ENCODE measurements around the gene PRKG1. TPM values are rescaled to one million over a fixed set of nuclear protein-coding genes. Genes with fewer than 3 reads are reported as not detected.

The PRKG1 gene
- total and polyA plus RNA-seq, 2 donors (not counting 1 experiment from before 2014, with no cell fraction given), result not detected

- no peak overlapping the region for H3K4me3 ChIP-seq (ENCODE audit: control extremely low read depth in 1 of 5, extremely low read depth in 1 of 5, insufficient read depth in 1 of 5, low read depth in 2 of 5, low read length in 4 of 5)
- H3K9me3 ChIP-seq (ENCODE audit: control extremely low read depth in 1 of 3, control insufficient read depth in 2 of 3, insufficient read depth in 1 of 3, low read length in 2 of 3), result peaks cover 0 to 4% (median 0%) of the 10 kb centered on the region in 3 donors
- intact Hi-C loops (cut with micrococcal nuclease), result no loop called here
- H3K9ac ChIP-seq (ENCODE audit: low read length), result no peak overlapping the region
- no peak overlapping the region for H2AFZ ChIP-seq (ENCODE audit: insufficient read depth, low read depth, low read length, poor library complexity, severe bottlenecking)
- no peak for TF ChIP-seq EZH2 (IDR thresholded peaks at IDR 0.05; ENCODE audit: borderline replicate concordance, insufficient read depth, low read depth, low read length, poor library complexity, severe bottlenecking)
- no peak for TF ChIP-seq CTCF (IDR thresholded peaks at IDR 0.05)
- H3K36me3 ChIP-seq (replicated peaks in 1 of 2; ENCODE audit: control extremely low read depth in 1 of 2, control insufficient read depth in 1 of 2, extremely low read depth in 1 of 2, insufficient read depth in 2 of 2, low read length in 1 of 2), result no peaks in the 10 kb centered on the region
- no peak overlapping the region for H3K27ac Mint-ChIP-seq
- H3K4me3 Mint-ChIP-seq, result no peak overlapping the region
- H3K4me1 Mint-ChIP-seq, result no peaks in the 10 kb centered on the region
- ATAC-seq (ENCODE audit: low read depth) (no peak), DNase-seq (no peak)
- peaks cover 5% of the 10 kb centered on the region for H3K9me3 Mint-ChIP-seq (ENCODE audit: insufficient read depth)
- ChIA-PET CTCF (no interaction called here), POLR2A (no interaction called here)
- no peaks in the 10 kb centered on the region for H3K79me2 ChIP-seq (ENCODE audit: control insufficient read depth, insufficient read depth, low read length)
- no peaks in the 10 kb centered on the region for H3K27me3 ChIP-seq (replicated peaks in 1 of 4; ENCODE audit: control extremely low read depth in 1 of 4, control insufficient read depth in 3 of 4, insufficient read depth in 4 of 4, low read length in 3 of 4)
- no peak overlapping the region for H3K4me2 ChIP-seq (replicated peaks; ENCODE audit: low read depth, low read length, poor library complexity, severe bottlenecking)
- 100% methylated on average over 1 of the region's 1 CpG for WGBS (ENCODE audit: insufficient coverage)
- H3K27ac ChIP-seq (ENCODE audit: low read length in 2 of 2), result no peak overlapping the region
- H3K4me1 ChIP-seq (ENCODE audit: control insufficient read depth in 2 of 2, insufficient read depth in 2 of 2, low read length in 2 of 2), result no peaks in the 10 kb centered on the region
- no peaks in the 10 kb centered on the region for H4K20me1 ChIP-seq (ENCODE audit: control insufficient read depth, insufficient read depth, low read length, poor library complexity, severe bottlenecking)
- H3K27me3 Mint-ChIP-seq, result peaks cover 6% of the 10 kb centered on the region
Observed at GRCh38 chr10:51765284-51765971, 691.1 kb downstream of the PRKG1 start.

GRCh38 chr10:51766423-51767102 lies 692.3 kb downstream of the PRKG1 start:
- no peaks in the 10 kb centered on the region for H3K9me3 ChIP-seq (ENCODE audit: control extremely low read depth in 1 of 3, control insufficient read depth in 2 of 3, insufficient read depth in 1 of 3, low read length in 2 of 3)
- peaks cover 5% of the 10 kb centered on the region for H3K9me3 Mint-ChIP-seq (ENCODE audit: insufficient read depth)
- H3K4me3 ChIP-seq (ENCODE audit: control extremely low read depth in 1 of 5, extremely low read depth in 1 of 5, insufficient read depth in 1 of 5, low read depth in 2 of 5, low read length in 4 of 5), result no peak overlapping the region
- H4K20me1 ChIP-seq (ENCODE audit: control insufficient read depth, insufficient read depth, low read length, poor library complexity, severe bottlenecking), result no peaks in the 10 kb centered on the region
- ATAC-seq (ENCODE audit: low read depth) (no peak), DNase-seq (no peak)
- ChIA-PET CTCF (no interaction called here), POLR2A (no interaction called here)
- H3K4me1 Mint-ChIP-seq, result no peaks in the 10 kb centered on the region
- intact Hi-C loops (cut with micrococcal nuclease), result no loop called here
- H3K4me2 ChIP-seq (replicated peaks; ENCODE audit: low read depth, low read length, poor library complexity, severe bottlenecking), result no peak overlapping the region
- H3K27me3 ChIP-seq (replicated peaks in 1 of 4; ENCODE audit: control extremely low read depth in 1 of 4, control insufficient read depth in 3 of 4, insufficient read depth in 4 of 4, low read length in 3 of 4), result no peaks in the 10 kb centered on the region
- no peak overlapping the region for H3K4me3 Mint-ChIP-seq
- H3K79me2 ChIP-seq (ENCODE audit: control insufficient read depth, insufficient read depth, low read length), result no peaks in the 10 kb centered on the region
- TF ChIP-seq CTCF (IDR thresholded peaks at IDR 0.05), result no peak
- no peak for TF ChIP-seq EZH2 (IDR thresholded peaks at IDR 0.05; ENCODE audit: borderline replicate concordance, insufficient read depth, low read depth, low read length, poor library complexity, severe bottlenecking)
- H3K4me1 ChIP-seq (ENCODE audit: control insufficient read depth in 2 of 2, insufficient read depth in 2 of 2, low read length in 2 of 2), result no peaks in the 10 kb centered on the region
- peaks cover 6% of the 10 kb centered on the region for H3K27me3 Mint-ChIP-seq
- H3K27ac Mint-ChIP-seq, result no peak overlapping the region
- no peak overlapping the region for H2AFZ ChIP-seq (ENCODE audit: insufficient read depth, low read depth, low read length, poor library complexity, severe bottlenecking)
- H3K27ac ChIP-seq (ENCODE audit: low read length in 2 of 2), result no peak overlapping the region
- H3K36me3 ChIP-seq (replicated peaks in 1 of 2; ENCODE audit: control extremely low read depth in 1 of 2, control insufficient read depth in 1 of 2, extremely low read depth in 1 of 2, insufficient read depth in 2 of 2, low read length in 1 of 2), result no peaks in the 10 kb centered on the region
- H3K9ac ChIP-seq (ENCODE audit: low read length), result no peak overlapping the region
- WGBS (ENCODE audit: insufficient coverage), result no CpG with 5 or more reads among the region's 3 CpGs

Data from B cell (primary cell).